Endothelial cell of umbilical vein (primary cell): ENCODE results near the gene PARD3B. TPM values are rescaled to one million over a fixed set of nuclear protein-coding genes. Genes with fewer than 3 reads are reported as not detected.

Source experiments
- BruUV-seq: library from RNA; stranded (reverse); fragments of 400-500 nt; replicated peaks from 2 replicates; lab custom pipeline; 2021; lab: Mats Ljungman, UMichigan
- CTCF ChIA-PET: fragments of 300-600, 350-600 bp; sonication (Branson Sonifier 250); formaldehyde crosslinking; loops from one replicate; lab custom pipeline; 2021; ENCODE audit warnings: antibody characterized with exemption, inconsistent platforms; lab: Charles Lee
- POLR2A ChIA-PET: fragments of 300-600, 350-600 bp; sonication (Branson Sonifier 250); formaldehyde crosslinking; loops from one replicate; lab custom pipeline; 2021; ENCODE audit warnings: antibody characterized with exemption, inconsistent platforms; lab: Charles Lee
- DNase-seq: peaks from one replicate; pipeline ENCODE4 v3.0.0-alpha.2; 2011; ENCODE audit warnings: low read depth, low spot score
- FAIRE-seq: peaks from 2 replicates; lab custom pipeline; 2011; peaks lifted over from hg19 to GRCh38; lab: Jason Lieb, UNC
- H2AFZ ChIP-seq: 2 replicates; pipeline ENCODE4 v1.6.0; 2012; ENCODE audit warnings: low read depth, low read length, control low read depth, inconsistent platforms
- H3K27ac ChIP-seq: 2 replicates; pipeline ENCODE4 v1.5.1; 2011; ENCODE audit warnings: low read depth, mild to moderate bottlenecking, control low read depth, low read length, moderate library complexity; ENCODE audit not compliant: insufficient read depth
- H3K27me3 ChIP-seq, 2 experiments: 2 replicates each; pipeline versions ENCODE4 v1.6.0 to v1.6.1; 2011; ENCODE audit warnings: low read length in 2 of 2, mixed read lengths in 1 of 2; ENCODE audit not compliant: control insufficient read depth in 2 of 2, insufficient read depth in 2 of 2
- H3K36me3 ChIP-seq, 2 experiments: 2 replicates in 1 of 2; 3 replicates in 1 of 2; pipeline ENCODE4 v1.5.1; 2011; ENCODE audit warnings: low read length in 2 of 2, mild to moderate bottlenecking in 1 of 2, moderate library complexity in 1 of 2; ENCODE audit not compliant: control insufficient read depth in 2 of 2, insufficient read depth in 2 of 2; ENCODE audit errors: extremely low read depth in 1 of 2
- H3K4me1 ChIP-seq: 3 replicates; pipeline ENCODE4 v1.5.1; 2011; ENCODE audit warnings: mild to moderate bottlenecking, low read length; ENCODE audit not compliant: control insufficient read depth, insufficient read depth; ENCODE audit errors: extremely low read depth
- H3K4me2 ChIP-seq: 2 replicates; pipeline ENCODE4 v1.6.1; 2011; ENCODE audit warnings: low read length, control low read depth, mixed read lengths; ENCODE audit not compliant: insufficient read depth
- H3K4me3 ChIP-seq, 3 experiments: fragments of 200-600 bp in 1 of 3; sonication (generic), shearing (Covaris generic) in 1 of 3; replicated peaks in 1 of 3; 2 replicates each; pipeline ENCODE4 v1.5.1; 2011 to 2016; ENCODE audit warnings: control low read depth in 3 of 3, low read length in 3 of 3, mild to moderate bottlenecking in 2 of 3, inconsistent platforms in 1 of 3, low read depth in 1 of 3, moderate library complexity in 1 of 3; ENCODE audit not compliant: insufficient read depth in 1 of 3
- H3K79me2 ChIP-seq: 2 replicates; pipeline ENCODE4 v1.6.0; 2012; ENCODE audit warnings: low read length, inconsistent platforms; ENCODE audit not compliant: control insufficient read depth, insufficient read depth
- H3K9ac ChIP-seq: replicated peaks from 2 replicates; pipeline ENCODE3; 2011; ENCODE audit warnings: low read length, control low read depth; ENCODE audit not compliant: insufficient read depth; ENCODE audit errors: extremely low read depth
- H3K9me1 ChIP-seq: replicated peaks from 3 replicates; pipeline ENCODE4 v1.6.0; 2011; ENCODE audit warnings: mild to moderate bottlenecking, low read length; ENCODE audit not compliant: control insufficient read depth, insufficient read depth; ENCODE audit errors: extremely low read depth
- H3K9me3 ChIP-seq: replicated peaks from 2 replicates; pipeline ENCODE4 v1.5.1; 2012; ENCODE audit warnings: low read length, inconsistent platforms; ENCODE audit not compliant: control insufficient read depth, insufficient read depth
- H4K20me1 ChIP-seq: replicated peaks from 2 replicates; pipeline ENCODE3; 2011; ENCODE audit warnings: mild to moderate bottlenecking, low read length; ENCODE audit not compliant: control insufficient read depth, insufficient read depth; ENCODE audit errors: extremely low read depth
- CTCF ChIP-seq, 2 donors: IDR thresholded peaks; 1 replicate in 1 of 2; 2 replicates in 1 of 2; pipeline ENCODE4 v1.5.1; 2011; ENCODE audit warnings: low read length in 2 of 2, mild to moderate bottlenecking in 2 of 2, moderate library complexity in 2 of 2, control low read depth in 1 of 2, inconsistent platforms in 1 of 2, low read depth in 1 of 2; ENCODE audit not compliant: insufficient read depth in 1 of 2; ENCODE audit errors: extremely low read depth in 1 of 2
- EZH2 ChIP-seq: IDR thresholded peaks from 2 replicates; pipeline ENCODE4 v1.6.1; 2012; ENCODE audit warnings: borderline replicate concordance, low read depth, mild to moderate bottlenecking, moderate library complexity, low read length, inconsistent platforms; ENCODE audit not compliant: severe bottlenecking
- FOS ChIP-seq: IDR thresholded peaks from 2 replicates; pipeline ENCODE4 v1.6.1; 2011; ENCODE audit warnings: mild to moderate bottlenecking, low read length, moderate library complexity, borderline replicate concordance; ENCODE audit not compliant: insufficient read depth
- GATA2 ChIP-seq: IDR thresholded peaks from 2 replicates; pipeline ENCODE4 v1.7.0; 2011; ENCODE audit warnings: low read depth, mild to moderate bottlenecking, moderate library complexity, mixed read lengths, low read length; ENCODE audit not compliant: insufficient read length, insufficient read depth
- JUN ChIP-seq: IDR thresholded peaks from 2 replicates; pipeline ENCODE4 v1.6.1; 2011; ENCODE audit warnings: borderline replicate concordance, low read depth; ENCODE audit not compliant: insufficient read length, insufficient read depth
- MYC ChIP-seq: IDR thresholded peaks from one replicate; pipeline ENCODE4 v1.6.1; 2011; ENCODE audit warnings: mild to moderate bottlenecking, low read depth, low read length
- POLR2A ChIP-seq: IDR thresholded peaks from 2 replicates; pipeline ENCODE4 v1.6.1; 2012; ENCODE audit warnings: low read depth, mild to moderate bottlenecking, control low read depth, low read length
- POLR2AphosphoS5 ChIP-seq: IDR thresholded peaks from 2 replicates; pipeline ENCODE4 v1.6.1; 2012; ENCODE audit warnings: low read depth, mild to moderate bottlenecking, control low read depth, low read length, moderate library complexity; ENCODE audit not compliant: insufficient read depth
- dilution Hi-C: fragments of 300-500 bp; cut with MboI; formaldehyde crosslinking; loops from one replicate; pipeline ENCODE4 v1.15.0; 2019; ENCODE audit warnings: low sequenced_read_pairs; ENCODE audit not compliant: extremely low pct_ligation_motif_present
- intact Hi-C: fragments of 100-400 bp; cut with micrococcal nuclease; formaldehyde crosslinking; loops from one replicate; pipeline ENCODE4 v1.10.0; 2022
- polyA plus RNA-seq, 4 experiments: library from polyadenylated mRNA; depleted of rRNA in 3 of 4; stranded (reverse) in 3 of 4; unstranded in 1 of 4; fragments of >200 nt; gene quantifications; 2 replicates each; pipeline versions ENCODE4 v1.2.1 to v1.2.3, GENCODE V29; 2011 to 2012; ENCODE audit warnings: missing spikeins in 1 of 4
- total RNA-seq: library from RNA; stranded (reverse); gene quantifications from 2 replicates; pipeline ENCODE4 v1.2.3, GENCODE V29; 2021
- TF ChIP-seq, protein P1 (sequence below): IDR thresholded peaks from 2 replicates; pipeline ENCODE4 v1.6.1; 2011; ENCODE audit not compliant: insufficient read depth, insufficient read length

The PARD3B gene
- total and polyA plus RNA-seq, 2 donors (not counting 3 experiments of a cell fraction or from before 2014, with no cell fraction given): 2.2 to 30.9 TPM

DNA sequence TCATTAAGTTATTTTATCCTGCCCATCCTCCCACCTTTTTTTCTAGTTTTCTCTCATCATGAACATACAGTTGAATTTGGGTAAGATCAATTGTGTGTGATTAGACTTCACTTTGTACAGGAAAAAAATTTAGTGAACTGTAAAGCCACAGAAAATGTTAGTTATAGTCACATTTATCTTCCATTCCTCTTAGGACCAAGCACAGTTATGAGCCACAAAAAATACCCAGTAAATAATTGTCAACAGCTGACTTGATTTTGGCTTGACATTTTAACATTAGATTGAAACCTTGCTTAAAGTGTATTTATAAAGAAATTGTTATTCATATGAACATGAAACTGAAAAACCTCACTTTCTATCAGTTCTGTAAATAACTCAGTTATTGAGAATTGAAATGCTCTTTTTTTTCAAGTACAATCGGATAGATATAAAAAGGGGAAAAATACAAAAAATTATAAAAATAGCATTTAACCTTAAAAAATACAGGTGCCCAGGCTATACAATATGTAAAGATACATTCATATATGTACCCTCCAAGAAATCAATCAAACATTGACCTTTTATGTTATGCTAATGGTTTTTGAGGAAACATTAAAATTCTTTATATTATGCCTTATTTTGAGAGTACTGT lies 747.5 kb downstream of the PARD3B start:
- Histone ChIP-seq H3K9me1 (no peaks in the 10 kb centered on the region), H3K9ac (no peak overlapping the region), H3K79me2 (no peaks in the 10 kb centered on the region), H3K4me1 (no peaks in the 10 kb centered on the region), H3K27ac (no peak overlapping the region), H3K4me3 (no peak overlapping the region), H3K9me3 (no peaks in the 10 kb centered on the region), H4K20me1 (no peaks in the 10 kb centered on the region), H3K27me3 (no peaks in the 10 kb centered on the region), H3K4me2 (no peak overlapping the region), H2AFZ (no peak overlapping the region), H3K36me3 (no peaks in the 10 kb centered on the region)
- ChIA-PET POLR2A (no interaction called here), CTCF (no interaction called here)
- no peak for FAIRE-seq
- BruUV-seq: no TSS peak
- intact Hi-C loops: no loop called here
- dilution Hi-C loops: no loop called here
- TF ChIP-seq EZH2 (no peak), JUN (no peak)
- DNase-seq: no peak

DNA sequence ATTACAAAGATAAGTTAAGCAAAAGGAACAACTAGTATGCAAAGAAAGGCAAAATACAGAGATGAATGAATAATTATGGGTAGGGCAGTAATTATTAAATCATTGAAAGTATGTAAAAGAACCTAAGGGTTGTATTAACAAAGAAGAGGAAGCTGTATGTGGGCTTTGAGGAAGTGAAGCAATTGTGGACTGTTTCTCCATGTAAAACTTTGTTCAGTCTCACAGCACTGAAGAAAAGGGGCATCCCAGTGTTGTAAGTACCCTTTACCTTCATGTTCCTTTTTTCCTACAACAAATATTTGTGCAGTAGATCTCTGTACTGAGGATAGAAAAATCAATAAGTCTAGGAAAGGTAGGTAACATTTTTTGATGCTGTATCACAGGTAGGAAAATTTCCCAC lies 748.3 kb downstream of the PARD3B start:
- no peak for TF ChIP-seq EZH2
- TF ChIP-seq FOS: no peak
- no peak for TF ChIP-seq GATA2
- no peak for TF ChIP-seq MYC
- no peak for TF ChIP-seq JUN
- no peak for TF ChIP-seq POLR2AphosphoS5
- TF ChIP-seq, protein P1, sequence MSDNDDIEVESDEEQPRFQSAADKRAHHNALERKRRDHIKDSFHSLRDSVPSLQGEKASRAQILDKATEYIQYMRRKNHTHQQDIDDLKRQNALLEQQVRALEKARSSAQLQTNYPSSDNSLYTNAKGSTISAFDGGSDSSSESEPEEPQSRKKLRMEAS: no peak
- no peak for TF ChIP-seq CTCF (IDR thresholded peaks at IDR 0.05; ENCODE audit: extremely low read depth in 1 of 2, insufficient read depth in 1 of 2, low read depth in 1 of 2, low read length in 2 of 2)
- TF ChIP-seq POLR2A: no peak

More for the DNA sequence above, 748.3 kb downstream of the PARD3B start:
- no peaks in the 10 kb centered on the region for H3K79me2 ChIP-seq
- no peaks in the 10 kb centered on the region for H3K9me1 ChIP-seq
- H3K4me2 ChIP-seq: no peak overlapping the region
- dilution Hi-C loops (no loop called here), intact Hi-C loops (no loop called here)
- H3K27ac ChIP-seq: no peak overlapping the region
- H3K9ac ChIP-seq: no peak overlapping the region
- no peaks in the 10 kb centered on the region for H4K20me1 ChIP-seq
- H3K9me3 ChIP-seq: no peaks in the 10 kb centered on the region
- FAIRE-seq: no peak
- no TSS peak for BruUV-seq
- POLR2A ChIA-PET: no interaction called here
- H3K27me3 ChIP-seq: no peaks in the 10 kb centered on the region
- no peaks in the 10 kb centered on the region for H3K4me1 ChIP-seq
- H3K4me3 ChIP-seq: no peak overlapping the region
- DNase-seq: no peak
- CTCF ChIA-PET: no interaction called here
- H2AFZ ChIP-seq: no peak overlapping the region
- H3K36me3 ChIP-seq: no peaks in the 10 kb centered on the region
